Esophagus squamous epithelium (tissue), 4 donors: ENCODE data around the gene ZDHHC20.

ENCODE experiments used
- CTCF ChIP-seq, 6 experiments: fragments of 450-650 bp in 4 of 6; fragments of 200-600 bp in 2 of 6; sonication (generic) in 2 of 6; IDR thresholded peaks; one replicate each; pipeline ENCODE4 v1.5.1; 2016 to 2019; ENCODE audit warnings: antibody characterized with exemption in 6 of 6, mild to moderate bottlenecking in 4 of 6, moderate library complexity in 4 of 6
- POLR2A ChIP-seq, 4 donors: fragments of 450-650 bp; IDR thresholded peaks; one replicate each; pipeline ENCODE4 v1.6.1; 2017; ENCODE audit warnings: antibody characterized with exemption in 4 of 4, mild to moderate bottlenecking in 4 of 4, moderate library complexity in 3 of 4

- TF ChIP-seq CTCF (IDR thresholded peaks at IDR 0.05) (no peak), POLR2A (IDR thresholded peaks at IDR 0.05) (no peak)
Measured at GRCh38 chr13:21461131-21461530, 2.0 kb upstream of the ZDHHC20 start.
